ENCODE measurements around the gene STN1.

The STN1 gene

DNA sequence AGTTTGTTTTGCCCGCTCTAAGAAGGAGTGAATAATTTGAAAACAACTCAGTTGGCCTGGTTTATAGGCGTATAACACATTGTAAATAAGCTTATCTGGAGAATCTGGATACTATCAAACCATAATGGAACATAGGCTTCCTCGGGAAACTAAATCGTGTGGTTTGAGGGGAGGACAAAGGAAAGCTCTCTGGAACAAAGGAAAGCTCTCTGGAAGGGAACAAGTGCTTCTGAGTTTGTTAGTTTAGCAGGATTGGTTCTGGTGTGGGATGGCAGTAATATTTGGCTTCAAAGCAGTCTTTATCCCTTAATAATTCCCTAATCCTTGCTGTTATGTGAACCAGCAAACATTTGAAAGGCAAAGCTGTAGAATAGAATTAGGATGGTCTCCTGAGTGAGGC, 34.0 kb upstream of the STN1 start:
- no peak for TF ChIP-seq CTCF (IDR thresholded peaks at IDR 0.05; ENCODE audit: low read depth, low read length)
- H3K4me3 ChIP-seq (ENCODE audit: low read depth, low read length) = no peak overlapping the region

- H3K4me3 ChIP-seq (ENCODE audit: low read depth, low read length) = no peak overlapping the region
- no peak for TF ChIP-seq CTCF (IDR thresholded peaks at IDR 0.05; ENCODE audit: low read depth, low read length)
Observed at GRCh38 chr10:103951183-103951582, 33.2 kb upstream of the STN1 start.

DNA sequence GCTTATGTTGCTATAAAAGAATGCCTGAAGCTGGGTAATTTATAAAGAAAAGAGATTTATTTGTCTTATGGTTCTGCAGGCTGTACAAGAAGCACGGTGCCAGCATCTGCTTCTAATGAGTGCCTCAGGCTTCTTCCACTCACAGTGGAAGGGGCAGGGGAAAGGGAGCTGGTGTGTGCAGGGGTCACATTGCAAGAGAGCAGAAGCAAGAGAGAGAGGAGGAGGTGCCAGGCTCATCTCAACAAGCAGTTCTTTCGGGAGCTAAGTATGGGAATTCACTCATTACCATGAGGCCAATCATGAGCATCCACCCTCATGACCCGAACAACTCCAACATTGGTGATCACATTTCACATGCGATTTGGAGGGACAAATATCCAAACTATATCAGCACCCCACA, 31.7 kb upstream of the STN1 start:
- H3K4me3 ChIP-seq (ENCODE audit: low read depth, low read length) = no peak overlapping the region
- no peak for TF ChIP-seq CTCF (IDR thresholded peaks at IDR 0.05; ENCODE audit: low read depth, low read length)

DNA sequence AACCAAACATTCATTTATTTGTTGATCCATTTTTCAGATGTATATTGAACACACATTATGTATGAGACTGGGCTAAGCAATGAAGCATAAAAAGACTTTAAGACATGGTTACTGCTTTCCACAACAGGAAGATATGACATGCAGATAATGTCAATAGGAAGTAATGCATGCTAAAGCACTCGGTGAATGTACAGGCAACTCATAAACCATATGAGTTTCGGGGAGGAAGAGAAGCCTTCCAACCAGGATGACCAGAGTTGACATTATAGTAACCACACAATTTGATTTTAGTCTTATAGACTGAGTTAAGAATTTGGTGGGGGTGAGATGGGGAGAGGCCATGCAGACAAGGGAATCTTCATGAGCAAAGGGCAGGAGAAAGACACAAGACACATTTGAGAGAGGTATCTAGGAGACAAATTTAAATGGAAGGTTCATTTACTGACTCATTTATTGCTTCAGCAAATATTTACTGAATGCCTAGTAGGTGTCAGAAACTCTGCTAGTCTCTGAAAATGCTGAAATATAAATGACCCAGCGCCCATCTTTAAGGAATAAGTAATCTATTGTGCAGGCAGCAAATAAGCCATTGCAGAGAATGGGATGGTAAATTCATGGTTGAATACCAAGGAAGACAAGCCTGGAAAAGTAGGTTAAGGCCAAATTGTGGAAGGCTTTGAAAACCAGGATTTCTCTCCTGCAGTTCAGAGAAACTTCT, 30.0 kb upstream of the STN1 start:
- TF ChIP-seq CTCF (IDR thresholded peaks at IDR 0.05; ENCODE audit: low read depth, low read length) = no peak
- no peak overlapping the region for H3K4me3 ChIP-seq (ENCODE audit: low read depth, low read length)

DNA sequence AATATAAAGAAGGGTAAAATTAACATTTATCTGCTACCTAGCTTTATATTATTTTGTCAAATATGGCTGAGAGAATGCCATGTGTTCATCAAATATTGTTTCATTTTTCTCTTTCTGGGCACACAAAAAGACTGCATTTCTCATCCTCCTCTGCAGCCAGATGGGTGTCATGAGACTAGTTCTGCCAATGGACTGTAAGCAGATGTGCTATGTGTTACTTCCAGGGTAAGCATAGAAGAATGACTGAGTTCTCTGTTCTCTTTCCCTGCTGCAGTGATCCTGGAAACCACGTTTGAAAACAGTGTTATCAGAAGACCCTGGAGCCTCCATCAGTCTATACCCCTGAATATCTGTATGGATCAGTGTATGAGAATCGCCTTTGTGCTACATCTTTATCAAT, 24.9 kb upstream of the STN1 start:
- no peak overlapping the region for H3K4me3 ChIP-seq (ENCODE audit: low read depth, low read length)
- no peak for TF ChIP-seq CTCF (IDR thresholded peaks at IDR 0.05; ENCODE audit: low read depth, low read length)

GRCh38 chr10:103941801-103942200, 23.8 kb upstream of the STN1 start:
- no peak for TF ChIP-seq CTCF (IDR thresholded peaks at IDR 0.05; ENCODE audit: low read depth, low read length)
- H3K4me3 ChIP-seq (ENCODE audit: low read depth, low read length) = no peak overlapping the region

DNA sequence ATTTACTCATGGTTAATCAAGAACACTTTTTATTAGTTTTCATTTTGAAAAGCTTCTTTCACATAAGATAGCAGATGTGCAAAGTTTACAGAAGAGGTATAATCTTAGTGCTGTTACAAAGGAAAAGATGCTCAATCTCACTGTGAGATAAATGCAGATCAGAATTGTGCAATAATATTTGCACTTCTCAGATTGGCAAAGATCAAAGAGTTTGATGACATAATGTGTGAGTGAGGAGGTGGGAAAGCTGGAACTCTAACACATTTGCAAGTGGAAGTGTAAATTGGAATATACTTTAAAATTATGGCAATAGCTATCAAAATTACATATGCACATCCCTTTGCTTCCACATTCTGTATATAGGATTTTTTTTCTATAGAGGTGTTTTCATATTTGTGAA, 21.5 kb upstream of the STN1 start:
- TF ChIP-seq CTCF (IDR thresholded peaks at IDR 0.05; ENCODE audit: low read depth, low read length) = no peak
- no peak overlapping the region for H3K4me3 ChIP-seq (ENCODE audit: low read depth, low read length)
